Suprapubic skin (tissue), 4 donors: ENCODE results near the gene LHX2.

Experiments
- EP300 ChIP-seq: sonication (generic); formaldehyde crosslinking; IDR thresholded peaks from one replicate; pipeline ENCODE4 v1.6.1; 2017; ENCODE audit warnings: antibody characterized with exemption
- POLR2A ChIP-seq, 2 donors: fragments of 450-650 bp; IDR thresholded peaks; one replicate each; pipeline ENCODE4 v1.6.1; 2017; ENCODE audit warnings: antibody characterized with exemption in 2 of 2, mild to moderate bottlenecking in 2 of 2, moderate library complexity in 2 of 2
- POLR2AphosphoS5 ChIP-seq, 3 donors: sonication (generic); formaldehyde crosslinking; IDR thresholded peaks; one replicate each; pipeline ENCODE4 v1.6.1; 2017; ENCODE audit warnings: antibody characterized with exemption in 3 of 3
- TF ChIP-seq, protein P1 (sequence below), 2 donors: fragments of 200-600 bp in 1 of 2; fragments of 450-650 bp in 1 of 2; sonication (generic) in 1 of 2; IDR thresholded peaks; one replicate each; pipeline ENCODE4 v1.5.1; 2016 to 2019; ENCODE audit warnings: antibody characterized with exemption in 2 of 2, mild to moderate bottlenecking in 1 of 2, moderate library complexity in 1 of 2

DNA sequence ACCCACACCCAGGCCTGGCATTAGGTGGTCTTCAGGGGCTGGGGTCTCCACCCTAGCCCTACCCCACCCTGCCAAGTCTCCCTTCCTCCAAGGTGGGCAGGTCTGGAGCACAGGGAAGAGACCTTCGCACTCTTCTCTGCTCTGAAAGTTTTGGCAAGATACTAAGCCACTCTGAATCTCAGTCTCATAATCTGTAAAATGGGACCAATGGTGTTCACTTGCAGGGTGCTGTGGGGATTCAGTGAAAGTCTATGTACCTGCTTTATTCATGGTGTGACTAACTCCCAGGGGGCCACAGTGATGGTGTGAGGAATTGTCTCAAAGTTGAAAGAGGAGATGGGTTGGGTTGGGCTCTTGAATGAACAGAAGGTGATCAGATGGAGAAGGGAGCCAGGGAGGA is 25.0 kb downstream of the LHX2 start:
- TF ChIP-seq POLR2AphosphoS5 (IDR thresholded peaks at IDR 0.05) (no peak), POLR2A (IDR thresholded peaks at IDR 0.05) (no peak), EP300 (no peak)
- TF ChIP-seq, protein P1, sequence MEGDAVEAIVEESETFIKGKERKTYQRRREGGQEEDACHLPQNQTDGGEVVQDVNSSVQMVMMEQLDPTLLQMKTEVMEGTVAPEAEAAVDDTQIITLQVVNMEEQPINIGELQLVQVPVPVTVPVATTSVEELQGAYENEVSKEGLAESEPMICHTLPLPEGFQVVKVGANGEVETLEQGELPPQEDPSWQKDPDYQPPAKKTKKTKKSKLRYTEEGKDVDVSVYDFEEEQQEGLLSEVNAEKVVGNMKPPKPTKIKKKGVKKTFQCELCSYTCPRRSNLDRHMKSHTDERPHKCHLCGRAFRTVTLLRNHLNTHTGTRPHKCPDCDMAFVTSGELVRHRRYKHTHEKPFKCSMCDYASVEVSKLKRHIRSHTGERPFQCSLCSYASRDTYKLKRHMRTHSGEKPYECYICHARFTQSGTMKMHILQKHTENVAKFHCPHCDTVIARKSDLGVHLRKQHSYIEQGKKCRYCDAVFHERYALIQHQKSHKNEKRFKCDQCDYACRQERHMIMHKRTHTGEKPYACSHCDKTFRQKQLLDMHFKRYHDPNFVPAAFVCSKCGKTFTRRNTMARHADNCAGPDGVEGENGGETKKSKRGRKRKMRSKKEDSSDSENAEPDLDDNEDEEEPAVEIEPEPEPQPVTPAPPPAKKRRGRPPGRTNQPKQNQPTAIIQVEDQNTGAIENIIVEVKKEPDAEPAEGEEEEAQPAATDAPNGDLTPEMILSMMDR (IDR thresholded peaks at IDR 0.05) = no peak
